H9 (cell line): Measurements from ENCODE around the gene KCNK13. TPM values are rescaled to one million over a fixed set of nuclear protein-coding genes. Genes with fewer than 3 reads are reported as not detected.

Experiments
- DNase-seq: peaks from one replicate; pipeline ENCODE4 v3.0.0-alpha.2; 2017
- H2AFZ ChIP-seq: one replicate; pipeline ENCODE4 v1.6.1; 2013; ENCODE audit warnings: mild to moderate bottlenecking, low read length, control low read depth, moderate library complexity
- H2AK5ac ChIP-seq: 2 replicates; pipeline ENCODE4 v1.6.1; 2013; ENCODE audit warnings: low read length, control low read depth, mixed read lengths; ENCODE audit not compliant: insufficient read length
- H2BK120ac ChIP-seq: one replicate; pipeline ENCODE4 v1.6.1; 2013; ENCODE audit warnings: low read depth, mild to moderate bottlenecking, low read length, control low read depth, inconsistent platforms; ENCODE audit not compliant: poor library complexity, severe bottlenecking
- H2BK12ac ChIP-seq: 2 replicates; pipeline ENCODE4 v1.6.1; 2013; ENCODE audit warnings: low read length, control low read depth, mixed read lengths, low read depth; ENCODE audit not compliant: insufficient read length
- H2BK15ac ChIP-seq: 2 replicates; pipeline ENCODE4 v1.6.1; 2013; ENCODE audit warnings: low read depth, low read length, control low read depth
- H2BK20ac ChIP-seq: one replicate; pipeline ENCODE4 v1.6.1; 2013; ENCODE audit warnings: low read depth, mild to moderate bottlenecking, low read length, control low read depth, inconsistent platforms; ENCODE audit not compliant: poor library complexity, severe bottlenecking
- H2BK5ac ChIP-seq: 2 replicates; pipeline ENCODE4 v1.6.1; 2013; ENCODE audit warnings: low read length, control low read depth, mixed read lengths; ENCODE audit not compliant: insufficient read length
- H3K14ac ChIP-seq: 2 replicates; pipeline ENCODE4 v1.6.1; 2013; ENCODE audit warnings: low read length, control low read depth; ENCODE audit not compliant: insufficient read depth
- H3K18ac ChIP-seq: 2 replicates; pipeline ENCODE4 v1.6.1; 2013; ENCODE audit warnings: low read depth, mild to moderate bottlenecking, mixed read lengths, low read length, control low read depth; ENCODE audit not compliant: insufficient read length
- H3K23ac ChIP-seq: 2 replicates; pipeline ENCODE4 v1.6.1; 2013; ENCODE audit warnings: low read length, control low read depth, mixed read lengths, low read depth; ENCODE audit not compliant: insufficient read length
- H3K23me2 ChIP-seq: 2 replicates; pipeline ENCODE4 v1.6.1; 2013; ENCODE audit warnings: low read depth, mild to moderate bottlenecking, mixed read lengths, low read length, control low read depth; ENCODE audit not compliant: insufficient read length, poor library complexity, severe bottlenecking
- H3K27ac ChIP-seq: 2 replicates; pipeline ENCODE4 v1.5.1; 2013; ENCODE audit warnings: low read length, control low read depth, mixed read lengths, low read depth; ENCODE audit not compliant: insufficient read length
- H3K27me3 ChIP-seq: 2 replicates; pipeline ENCODE4 v1.6.1; 2013; ENCODE audit warnings: low read length, control low read depth, inconsistent platforms; ENCODE audit not compliant: insufficient read depth
- H3K4ac ChIP-seq: 2 replicates; pipeline ENCODE4 v1.6.1; 2013; ENCODE audit warnings: low read depth, mild to moderate bottlenecking, control low read depth, inconsistent platforms, low read length, moderate library complexity
- H3K4me1 ChIP-seq: 2 replicates; pipeline ENCODE4 v1.6.1; 2013; ENCODE audit warnings: low read length, control low read depth, inconsistent platforms; ENCODE audit not compliant: insufficient read depth
- H3K4me2 ChIP-seq: 2 replicates; pipeline ENCODE4 v1.6.1; 2013; ENCODE audit warnings: low read length, control low read depth, mixed read lengths; ENCODE audit not compliant: insufficient read length, insufficient read depth
- H3K56ac ChIP-seq: 2 replicates; pipeline ENCODE4 v1.6.1; 2013; ENCODE audit warnings: low read depth, mild to moderate bottlenecking, mixed read lengths, low read length, control low read depth; ENCODE audit not compliant: insufficient read length
- H3K79me1 ChIP-seq: 2 replicates; pipeline ENCODE4 v1.6.1; 2013; ENCODE audit warnings: low read depth, mild to moderate bottlenecking, moderate library complexity, low read length, control low read depth, inconsistent platforms; ENCODE audit not compliant: insufficient read depth, poor library complexity, severe bottlenecking
- H3K79me2 ChIP-seq: 2 replicates; pipeline ENCODE4 v1.6.1; 2013; ENCODE audit warnings: low read length, control low read depth, inconsistent platforms; ENCODE audit not compliant: insufficient read depth
- H3K9ac ChIP-seq: 2 replicates; pipeline ENCODE4 v1.6.1; 2013; ENCODE audit warnings: low read length, control low read depth, mixed read lengths; ENCODE audit not compliant: insufficient read length; ENCODE audit errors: extremely low read depth
- H3K9me3 ChIP-seq: one replicate; pipeline ENCODE4 v1.6.1; 2013; ENCODE audit warnings: low read depth, low read length, inconsistent platforms; ENCODE audit not compliant: control insufficient read depth
- H3T11ph ChIP-seq: one replicate; pipeline ENCODE4 v1.6.1; 2013; ENCODE audit warnings: mild to moderate bottlenecking, low read length, control low read depth, inconsistent platforms
- H4K20me1 ChIP-seq: one replicate; pipeline ENCODE4 v1.6.1; 2013; ENCODE audit not compliant: control insufficient read depth, insufficient read length, insufficient read depth
- H4K5ac ChIP-seq: 2 replicates; pipeline ENCODE4 v1.6.1; 2013; ENCODE audit warnings: low read depth, mild to moderate bottlenecking, mixed read lengths, low read length, control low read depth; ENCODE audit not compliant: insufficient read length
- H4K8ac ChIP-seq: replicated peaks from 2 replicates; pipeline ENCODE4 v1.6.1; 2013; ENCODE audit warnings: low read length, control low read depth, mixed read lengths, low read depth; ENCODE audit not compliant: insufficient read length
- H4K91ac ChIP-seq: 2 replicates; pipeline ENCODE4 v1.6.1; 2013; ENCODE audit warnings: low read depth, mild to moderate bottlenecking, moderate library complexity, mixed read lengths, low read length, control low read depth; ENCODE audit not compliant: insufficient read length
- H3K27ac Mint-ChIP-seq, 3 experiments: 2 replicates in 2 of 3; 3 replicates in 1 of 3; pipeline ENCODE4 v1.8.0; 2020 to 2021; ENCODE audit warnings: mixed read lengths in 3 of 3, mild to moderate bottlenecking in 1 of 3, moderate library complexity in 1 of 3
- H3K27me3 Mint-ChIP-seq: 2 replicates; pipeline ENCODE4 v1.8.0; 2021; ENCODE audit warnings: low read depth, mild to moderate bottlenecking, moderate library complexity, mixed read lengths
- H3K36me3 Mint-ChIP-seq, 3 experiments: 2 replicates in 2 of 3; 3 replicates in 1 of 3; pipeline ENCODE4 v1.8.0; 2020 to 2021; ENCODE audit warnings: low read depth in 3 of 3, mixed read lengths in 3 of 3; ENCODE audit not compliant: insufficient read depth in 1 of 3
- H3K4me1 Mint-ChIP-seq, 2 experiments: 2 replicates each; pipeline ENCODE4 v1.8.0; 2020; ENCODE audit warnings: mixed read lengths in 2 of 2
- H3K4me3 Mint-ChIP-seq, 2 experiments: 2 replicates in 1 of 2; 3 replicates in 1 of 2; pipeline ENCODE4 v1.8.0; 2020 to 2021; ENCODE audit warnings: mild to moderate bottlenecking in 2 of 2, mixed read lengths in 2 of 2, moderate library complexity in 1 of 2
- H3K9me3 Mint-ChIP-seq, 2 experiments: 2 replicates in 1 of 2; 3 replicates in 1 of 2; pipeline ENCODE4 v1.8.0; 2020; ENCODE audit warnings: mild to moderate bottlenecking in 2 of 2, mixed read lengths in 2 of 2, moderate library complexity in 1 of 2
- WGBS: extraction: QIAGEN DNeasy Blood & Tissue Kit; methylation state at CpG from one replicate; pipeline ENCODE4 v1.1.7; 2013; ENCODE audit warnings: missing lambda C conversion rate, low lambda C conversion rate, mixed read lengths; ENCODE audit not compliant: insufficient read length; ENCODE audit errors: extremely low coverage; 5-methylcytosine and 5-hydroxymethylcytosine counted together
- total RNA-seq: library from RNA; stranded (reverse); gene quantifications from 2 replicates; pipeline ENCODE4 v1.2.1, GENCODE V29; 2021
- TF ChIP-seq, protein P1 (sequence below): fragments of 200-600 bp; sonication (generic); conservative IDR thresholded peaks from 3 replicates; pipeline ENCODE4 v1.8.0; 2021; ENCODE audit warnings: antibody characterized with exemption, mild to moderate bottlenecking

Gene KCNK13
- total RNA-seq, 1 experiment from 2014 or later = 0.39 TPM

DNA sequence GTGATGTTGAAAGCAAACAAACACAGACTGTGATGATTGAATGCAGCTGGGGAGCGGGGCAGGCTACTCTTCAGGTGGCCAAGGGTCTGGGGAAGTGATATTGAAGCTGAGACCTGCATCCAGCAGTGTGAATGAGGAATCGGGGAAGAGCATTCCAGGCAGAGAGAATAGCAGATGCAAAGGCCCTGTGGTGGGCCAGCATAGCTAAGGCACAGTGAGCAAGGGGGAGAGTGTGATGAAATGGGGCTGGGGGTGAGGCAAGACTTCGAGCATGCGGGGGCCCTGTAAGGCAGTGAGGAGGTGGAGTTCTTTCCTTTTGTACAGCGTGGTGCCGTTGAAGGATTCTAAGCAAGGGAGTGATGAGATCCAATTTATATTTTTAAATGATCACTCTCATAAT, 77.4 kb downstream of the KCNK13 start:
- no peaks in the 10 kb centered on the region for H3K79me2 ChIP-seq
- H3K79me1 ChIP-seq = no peaks in the 10 kb centered on the region
- H3K27ac Mint-ChIP-seq = no peak overlapping the region
- no peak overlapping the region for H2AK5ac ChIP-seq
- H3K23me2 ChIP-seq = no peaks in the 10 kb centered on the region
- 0 out of 5 replicates have a peak, but pooled peaks cover 0 to 2% of the 10 kb centered on the region in 2 experiments for H3K9me3 Mint-ChIP-seq
- H3K27ac ChIP-seq = no peak overlapping the region
- no peak overlapping the region for H4K8ac ChIP-seq
- TF ChIP-seq, protein P1, sequence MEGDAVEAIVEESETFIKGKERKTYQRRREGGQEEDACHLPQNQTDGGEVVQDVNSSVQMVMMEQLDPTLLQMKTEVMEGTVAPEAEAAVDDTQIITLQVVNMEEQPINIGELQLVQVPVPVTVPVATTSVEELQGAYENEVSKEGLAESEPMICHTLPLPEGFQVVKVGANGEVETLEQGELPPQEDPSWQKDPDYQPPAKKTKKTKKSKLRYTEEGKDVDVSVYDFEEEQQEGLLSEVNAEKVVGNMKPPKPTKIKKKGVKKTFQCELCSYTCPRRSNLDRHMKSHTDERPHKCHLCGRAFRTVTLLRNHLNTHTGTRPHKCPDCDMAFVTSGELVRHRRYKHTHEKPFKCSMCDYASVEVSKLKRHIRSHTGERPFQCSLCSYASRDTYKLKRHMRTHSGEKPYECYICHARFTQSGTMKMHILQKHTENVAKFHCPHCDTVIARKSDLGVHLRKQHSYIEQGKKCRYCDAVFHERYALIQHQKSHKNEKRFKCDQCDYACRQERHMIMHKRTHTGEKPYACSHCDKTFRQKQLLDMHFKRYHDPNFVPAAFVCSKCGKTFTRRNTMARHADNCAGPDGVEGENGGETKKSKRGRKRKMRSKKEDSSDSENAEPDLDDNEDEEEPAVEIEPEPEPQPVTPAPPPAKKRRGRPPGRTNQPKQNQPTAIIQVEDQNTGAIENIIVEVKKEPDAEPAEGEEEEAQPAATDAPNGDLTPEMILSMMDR = no peak
- no peak overlapping the region for H3K4me3 Mint-ChIP-seq
- H2AFZ ChIP-seq = no peak overlapping the region
- no peak overlapping the region for H2BK20ac ChIP-seq
- H3K23ac ChIP-seq = no peak overlapping the region
- no peak overlapping the region for H3K4me2 ChIP-seq
- no peak for DNase-seq
- peaks cover 8 to 9% of the 10 kb centered on the region in 2 experiments; a peak in 3 of 4 replicates for H3K4me1 Mint-ChIP-seq
- H4K91ac ChIP-seq = no peak overlapping the region
- no peak overlapping the region for H3K56ac ChIP-seq
- no peak overlapping the region for H3K14ac ChIP-seq
- H3K4ac ChIP-seq = no peak overlapping the region
- H3K9me3 ChIP-seq = no peaks in the 10 kb centered on the region
- H3K18ac ChIP-seq = no peak overlapping the region
- no peak overlapping the region for H2BK120ac ChIP-seq
- no peak overlapping the region for H3K9ac ChIP-seq
- H3K4me1 ChIP-seq = no peaks in the 10 kb centered on the region
- H2BK5ac ChIP-seq = no peak overlapping the region
- no peaks in the 10 kb centered on the region for H4K20me1 ChIP-seq
- peaks cover 18% of the 10 kb centered on the region for H3K27me3 Mint-ChIP-seq
- no peak overlapping the region for H4K5ac ChIP-seq
- no peak overlapping the region for H2BK12ac ChIP-seq
- no peaks in the 10 kb centered on the region for H3K27me3 ChIP-seq
- H2BK15ac ChIP-seq = no peak overlapping the region
- H3T11ph ChIP-seq = no peak overlapping the region
- WGBS = no CpG with 5 or more reads among the region's 6 CpGs
- no peaks in the 10 kb centered on the region; a peak in 2 of 7 replicates for H3K36me3 Mint-ChIP-seq
